ENCODE data around the gene PRSS27.

PRSS27 gene

GRCh38 chr16:2766430-2767139 lies 46.6 kb upstream of the PRSS27 start:
- TF ChIP-seq CTCF (IDR thresholded peaks at IDR 0.05; ENCODE audit: insufficient read depth, low read depth, low read length, missing control alignments), result no peak
- DNase-seq (ENCODE audit: low read depth), result no peak

GRCh38 chr16:2765462-2766404 lies 45.7 kb upstream of the PRSS27 start:
- DNase-seq (ENCODE audit: low read depth), result no peak
- TF ChIP-seq CTCF (IDR thresholded peaks at IDR 0.05; ENCODE audit: insufficient read depth, low read depth, low read length, missing control alignments), result no peak
- no peak overlapping the region for H3K4me3 ChIP-seq (ENCODE audit: low read length)

More at GRCh38 chr16:2766430-2767139, 46.6 kb upstream of the PRSS27 start:
- H3K4me3 ChIP-seq (ENCODE audit: low read length), result no peak overlapping the region

- H3K4me3 ChIP-seq (ENCODE audit: low read length), result no peak overlapping the region
- no peak for DNase-seq (ENCODE audit: low read depth)
- no peak for TF ChIP-seq CTCF (IDR thresholded peaks at IDR 0.05; ENCODE audit: insufficient read depth, low read depth, low read length, missing control alignments)
Measured at GRCh38 chr16:2764718-2765117, 44.7 kb upstream of the PRSS27 start.

- no peak overlapping the region for H3K4me3 ChIP-seq (ENCODE audit: low read length)
- no peak for DNase-seq (ENCODE audit: low read depth)
- TF ChIP-seq CTCF (IDR thresholded peaks at IDR 0.05; ENCODE audit: insufficient read depth, low read depth, low read length, missing control alignments), result no peak
Measured at GRCh38 chr16:2763173-2763572, 43.1 kb upstream of the PRSS27 start.

GRCh38 chr16:2762711-2763110 lies 42.7 kb upstream of the PRSS27 start:
- TF ChIP-seq CTCF (IDR thresholded peaks at IDR 0.05; ENCODE audit: insufficient read depth, low read depth, low read length, missing control alignments), result no peak
- DNase-seq (ENCODE audit: low read depth), result no peak
- no peak overlapping the region for H3K4me3 ChIP-seq (ENCODE audit: low read length)

- no peak for DNase-seq (ENCODE audit: low read depth)
- TF ChIP-seq CTCF (IDR thresholded peaks at IDR 0.05; ENCODE audit: insufficient read depth, low read depth, low read length, missing control alignments), result no peak
Measured at GRCh38 chr16:2761886-2762583, 42.0 kb upstream of the PRSS27 start.

More at GRCh38 chr16:2761886-2762583, 42.0 kb upstream of the PRSS27 start:
- H3K4me3 ChIP-seq (ENCODE audit: low read length), result no peak overlapping the region

Measured in epithelial cell of esophagus (primary cell).